GM18861 (cell line): ENCODE data around the gene CGRRF1.

Experiments used
- ATAC-seq: cut with Tn5 transposase; IDR thresholded peaks from one replicate; pipeline ENCODE4 v1.9.1; 2021; ENCODE audit not compliant: unreplicated experiment

CGRRF1 gene

DNA sequence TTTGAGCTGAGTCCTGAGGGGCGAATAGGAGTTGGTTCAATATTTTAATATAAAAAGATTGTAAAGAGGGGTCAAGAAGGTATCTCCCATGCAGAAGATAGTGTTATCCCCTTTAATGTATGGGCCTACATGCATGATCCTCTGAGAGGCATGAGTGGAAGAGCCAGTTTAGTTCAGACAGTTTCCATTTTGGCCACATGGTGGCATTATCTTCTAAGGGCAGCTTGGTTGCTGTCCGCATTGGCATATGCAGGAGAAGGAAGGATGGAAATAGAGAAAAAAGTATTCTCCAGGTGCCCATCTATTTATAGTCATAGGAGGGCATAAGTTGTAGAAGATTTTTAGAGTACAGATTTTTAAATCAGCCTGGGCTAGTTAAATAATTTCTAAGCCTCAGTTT, 62.6 kb downstream of the CGRRF1 start:
- no peak for ATAC-seq

GRCh38 chr14:54574528-54574927, 64.8 kb downstream of the CGRRF1 start:
- no peak for ATAC-seq

DNA sequence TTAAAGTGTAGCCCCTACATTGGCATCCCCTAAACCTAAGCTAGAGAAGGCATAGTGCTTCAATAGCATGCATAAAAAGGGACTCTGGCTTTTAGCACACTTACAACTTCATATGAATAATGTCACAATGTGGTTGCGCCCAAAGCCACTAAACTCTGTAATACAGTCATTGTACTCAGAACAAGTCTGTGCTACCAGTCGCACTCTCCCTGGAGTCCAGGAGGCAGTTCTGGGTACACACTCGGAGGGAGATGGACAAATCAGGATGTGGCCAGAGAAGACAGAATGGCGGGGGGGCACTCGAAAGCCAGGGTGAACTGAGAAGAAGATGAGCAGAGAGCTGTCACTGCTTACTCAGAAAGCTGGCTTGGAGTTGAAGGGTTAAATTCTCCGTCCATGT, 67.8 kb downstream of the CGRRF1 start:
- no peak for ATAC-seq

DNA sequence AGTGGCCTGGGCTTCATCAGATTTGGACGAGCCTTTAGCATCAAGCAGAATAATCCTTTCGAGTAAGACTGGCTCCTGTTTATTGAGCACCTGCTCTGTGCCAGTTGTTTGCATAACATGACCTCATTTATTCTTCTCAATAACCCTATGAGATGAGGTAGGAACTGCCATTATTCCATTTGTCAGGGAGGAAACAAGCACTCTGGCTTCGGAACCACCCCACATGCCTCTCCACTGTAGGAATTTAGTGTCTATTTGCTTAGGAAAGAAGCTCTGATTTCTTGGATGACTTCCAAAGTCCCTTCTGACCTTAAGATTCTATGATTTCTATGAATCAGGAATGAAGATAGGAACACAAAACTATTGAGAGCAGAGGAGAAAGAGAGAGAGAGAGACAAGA, 68.3 kb downstream of the CGRRF1 start:
- no peak for ATAC-seq

DNA sequence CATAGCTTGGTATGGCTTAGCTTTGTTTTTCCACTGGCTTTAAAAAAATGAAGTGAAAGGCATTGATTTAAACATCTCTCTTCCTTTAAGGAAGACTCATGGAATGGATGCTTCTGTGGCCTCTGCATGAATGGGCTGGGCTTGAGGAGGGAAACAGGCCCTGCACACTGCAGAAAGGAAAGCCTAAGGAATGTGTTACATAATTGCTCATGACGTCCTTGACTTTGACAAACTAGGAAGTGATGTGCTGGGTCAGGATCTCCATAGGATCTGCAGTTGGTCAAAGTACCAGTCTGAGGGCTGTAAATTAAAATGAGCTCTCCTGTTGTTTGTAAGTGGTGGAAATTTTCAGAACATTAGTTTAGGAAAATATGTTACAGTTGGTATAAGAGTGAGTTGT, 69.9 kb downstream of the CGRRF1 start:
- no peak for ATAC-seq

DNA sequence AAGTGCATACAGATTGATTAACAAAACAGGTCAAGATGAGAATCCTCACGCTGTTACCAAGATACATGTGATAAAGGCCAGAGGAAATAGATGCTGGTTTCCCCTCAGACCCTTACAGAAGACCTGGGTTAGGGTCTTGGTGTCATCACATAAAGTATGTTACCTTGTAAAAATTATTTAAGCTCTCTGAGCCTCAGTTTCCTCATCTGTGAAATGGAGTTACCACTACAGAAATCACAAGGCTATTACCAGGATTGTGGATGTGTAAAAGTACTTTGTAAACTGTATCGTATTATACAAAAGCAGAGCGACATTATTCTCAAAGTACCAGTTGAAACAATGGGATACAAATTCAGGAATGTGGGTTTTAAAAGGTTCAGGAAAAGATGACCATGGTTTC, 71.2 kb downstream of the CGRRF1 start:
- no peak for ATAC-seq

DNA sequence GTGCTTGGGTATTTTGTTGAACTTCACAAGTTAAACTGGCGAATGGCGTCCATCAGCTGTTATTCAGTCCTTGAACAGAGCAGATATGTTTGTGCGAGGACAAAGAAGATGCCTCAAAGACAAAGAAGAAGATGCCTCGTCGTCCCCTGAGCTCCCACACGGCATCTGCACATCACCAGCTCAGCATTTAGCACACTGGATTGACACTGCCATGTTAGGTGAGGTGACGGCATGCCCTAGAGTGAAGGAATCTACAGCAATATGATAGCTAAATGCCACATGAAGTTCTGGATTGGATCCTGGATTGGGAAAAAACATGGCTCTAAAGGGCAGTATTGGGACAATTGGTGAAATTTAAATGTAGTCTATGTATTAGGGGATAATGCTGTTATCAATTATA, 72.6 kb downstream of the CGRRF1 start:
- no peak for ATAC-seq

DNA sequence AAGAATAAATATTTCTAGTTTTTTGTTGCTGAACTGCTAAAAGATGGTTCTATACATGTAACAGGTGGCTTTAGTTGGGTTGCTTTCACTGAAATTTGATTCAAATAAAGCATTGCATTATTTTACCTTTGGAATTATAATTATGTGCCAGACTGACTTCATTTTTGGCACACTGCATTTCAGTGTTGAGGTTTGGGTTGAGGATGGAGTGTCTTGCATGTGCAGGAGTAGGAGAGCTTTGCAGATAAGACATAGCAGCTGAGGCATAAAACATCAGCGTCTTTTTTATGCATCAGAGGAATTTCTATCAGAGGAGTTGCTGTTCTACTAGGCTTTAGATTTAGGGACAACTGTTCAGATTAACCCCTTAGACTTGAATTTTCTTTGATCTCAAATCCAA, 74.4 kb downstream of the CGRRF1 start:
- ATAC-seq = no peak

- ATAC-seq = no peak
Observed at GRCh38 chr14:54585214-54585613, 75.5 kb downstream of the CGRRF1 start.
